K562 (cell line): ENCODE results near the gene PATJ. TPM values are rescaled to one million over a fixed set of nuclear protein-coding genes. Genes with fewer than 3 reads are reported as not detected.

Experiments
- ATAC-seq: fragments of 200-7000 bp; cut with Tn5 transposase; 3 replicates; pipeline ENCODE4 v1.9.1; 2020; ENCODE audit warnings: moderate library complexity
- BruUV-seq: library from RNA; stranded (reverse); fragments of 400-500 nt; replicated peaks from 2 replicates; lab custom pipeline; 2021; lab: Mats Ljungman, UMichigan
- CTCF ChIA-PET: fragments of 300-600 bp; formaldehyde crosslinking; extraction: SDS; loops from one replicate; lab custom pipeline; 2021; ENCODE audit warnings: low intra/inter-chr PET ratio; lab: Yijun Ruan, JAX
- POLR2A ChIA-PET: fragments of 300-600, 350-650 bp; sonication (Branson Sonifier 250); formaldehyde crosslinking; extraction: SDS; loops from one replicate; lab custom pipeline; 2021; ENCODE audit warnings: antibody characterized with exemption, inconsistent platforms; lab: Yijun Ruan, JAX
- DNase-seq, 4 experiments: peaks; one replicate each; pipeline versions ENCODE4 v3.0.0 to v3.0.0-alpha.2; 2011 to 2018; ENCODE audit warnings: low spot score in 3 of 4, mixed read lengths in 3 of 4; ENCODE audit errors: extremely low read depth in 1 of 4
- FAIRE-seq: peaks from 2 replicates; lab custom pipeline; 2011; peaks lifted over from hg19 to GRCh38; lab: Jason Lieb, UNC
- H2AFZ ChIP-seq: 2 replicates; pipeline ENCODE4 v1.6.0; 2011; ENCODE audit warnings: low read depth, low read length, control low read depth, inconsistent platforms
- H3K27ac ChIP-seq: fragments of 200-600 bp; 3 replicates; pipeline ENCODE4 v1.8.0; 2011; ENCODE audit warnings: low read depth, mild to moderate bottlenecking, control low read depth, inconsistent platforms, low read length, moderate library complexity, mixed read lengths; ENCODE audit errors: extremely low read depth
- H3K27me3 ChIP-seq, 2 experiments: fragments of 300-600 bp in 1 of 2; 2 replicates in 1 of 2; 3 replicates in 1 of 2; pipeline versions ENCODE4 v1.6.0 to v1.8.0; 2011; ENCODE audit warnings: inconsistent platforms in 2 of 2, low read length in 2 of 2, mild to moderate bottlenecking in 1 of 2, mixed read lengths in 1 of 2, moderate library complexity in 1 of 2; ENCODE audit not compliant: control insufficient read depth in 2 of 2, insufficient read depth in 2 of 2
- H3K36me3 ChIP-seq: fragments of 300-600 bp; 3 replicates; pipeline ENCODE4 v1.8.0; 2011; ENCODE audit warnings: mild to moderate bottlenecking, low read length, inconsistent platforms; ENCODE audit not compliant: control insufficient read depth, insufficient read depth
- H3K4me1 ChIP-seq, 2 experiments: fragments of 200-600 bp in 1 of 2; replicated peaks in 1 of 2; 2 replicates in 1 of 2; 3 replicates in 1 of 2; pipeline versions ENCODE4 v1.5.1 to v1.8.0; 2011; ENCODE audit warnings: inconsistent platforms in 2 of 2, low read length in 2 of 2, mild to moderate bottlenecking in 1 of 2, mixed read lengths in 1 of 2, moderate library complexity in 1 of 2; ENCODE audit not compliant: control insufficient read depth in 2 of 2, insufficient read depth in 2 of 2
- H3K4me2 ChIP-seq: 2 replicates; pipeline ENCODE4 v1.6.1; 2011; ENCODE audit warnings: low read length, control low read depth, inconsistent platforms, mixed read lengths; ENCODE audit not compliant: insufficient read depth
- H3K4me3 ChIP-seq: fragments of 200-600 bp; sonication (generic), shearing (Covaris generic); 2 replicates; pipeline ENCODE4 v1.5.1; 2016; ENCODE audit warnings: control low read depth, inconsistent platforms
- H3K79me2 ChIP-seq: fragments of 200-600 bp; 3 replicates; pipeline ENCODE4 v1.8.0; 2011; ENCODE audit warnings: low read length, inconsistent platforms; ENCODE audit not compliant: control insufficient read depth, insufficient read depth
- H3K9ac ChIP-seq, 2 experiments: 2 replicates each; pipeline versions ENCODE4 v1.6.0 to v1.6.1; 2011; ENCODE audit warnings: low read depth in 2 of 2, low read length in 2 of 2, control low read depth in 1 of 2, inconsistent platforms in 1 of 2, mild to moderate bottlenecking in 1 of 2, mixed read lengths in 1 of 2; ENCODE audit not compliant: insufficient read depth in 1 of 2
- H3K9me1 ChIP-seq: one replicate; pipeline ENCODE4 v1.6.0; 2011; ENCODE audit warnings: inconsistent platforms, mild to moderate bottlenecking, low read length, moderate library complexity; ENCODE audit not compliant: control insufficient read depth, insufficient read depth
- H3K9me3 ChIP-seq: replicated peaks from 2 replicates; pipeline ENCODE4 v1.5.1; 2011; ENCODE audit warnings: low read depth, low read length, inconsistent platforms; ENCODE audit not compliant: control insufficient read depth, insufficient read depth
- H4K20me1 ChIP-seq: replicated peaks from 2 replicates; pipeline ENCODE4 v1.6.1; 2011; ENCODE audit warnings: low read length, inconsistent platforms, mixed read lengths; ENCODE audit not compliant: control insufficient read depth, insufficient read depth
- BRD4 ChIP-seq: fragments of 200-600 bp; sonication (generic); IDR thresholded peaks from 2 replicates; pipeline ENCODE4 v1.6.1; 2017; ENCODE audit warnings: inconsistent platforms
- CHD1 ChIP-seq: fragments of 200-600 bp; sonication (generic); IDR thresholded peaks from one replicate; pipeline ENCODE4 v1.6.1; 2012; ENCODE audit warnings: mild to moderate bottlenecking, moderate library complexity, low read length, inconsistent platforms
- KAT7 ChIP-seq: sonication (generic); formaldehyde crosslinking; IDR thresholded peaks from 2 replicates; pipeline ENCODE4 v1.8.0; 2022; ENCODE audit warnings: missing genetic modification reagents, mild to moderate bottlenecking, borderline replicate concordance
- PHB2 ChIP-seq: fragments of 450-650 bp; IDR thresholded peaks from 2 replicates; pipeline ENCODE4 v1.6.1; 2017; ENCODE audit warnings: low read depth
- WGBS: fragments of 100-300 bp; shearing (Covaris generic); methylation state at CpG from one replicate; pipeline ENCODE4 v1.1.6; 2016; ENCODE audit warnings: low coverage, mixed read lengths; ENCODE audit not compliant: insufficient coverage; ENCODE audit errors: missing lambda C conversion rate; 5-methylcytosine and 5-hydroxymethylcytosine counted together
- in situ Hi-C: fragments of 300-500 bp; cut with MboI; formaldehyde crosslinking; loops from 4 replicates; pipeline ENCODE4 v1.15.0; 2018; ENCODE audit warnings: inconsistent platforms, mixed read lengths
- intact Hi-C: fragments of 100-400 bp; cut with micrococcal nuclease; formaldehyde crosslinking; loops from 2 replicates; pipeline ENCODE4 v1.14.2; 2022
- polyA plus RNA-seq, 8 experiments: library from polyadenylated mRNA; depleted of rRNA in 4 of 8; stranded (reverse) in 5 of 8; unstranded in 3 of 8; fragments of >200 nt; fragmentation: Nextera tagmentation in 2 of 8; fragmentation: Illumina TruSeq in 1 of 8; extraction: Ambion mirVana in 2 of 8; extraction: Trizol in 1 of 8; gene quantifications; 2 replicates each; pipeline versions ENCODE4 v1.2.1 to v1.2.3, GENCODE V29; 2011 to 2014; ENCODE audit warnings: inconsistent platforms in 1 of 8, missing spikeins in 1 of 8
- total RNA-seq, 7 experiments: library from RNA; depleted of rRNA in 6 of 7; stranded (reverse); fragments of >200 nt in 6 of 7; fragmentation: Illumina TruSeq in 2 of 7; extraction: Trizol in 2 of 7; gene quantifications; 2 replicates each; pipeline versions ENCODE4 v1.2.1 to v1.2.3, GENCODE V29; 2011 to 2021; ENCODE audit warnings: low replicate concordance in 1 of 7
- TF ChIP-seq, protein P1 (sequence below): fragments of 450-650 bp; formaldehyde crosslinking; IDR thresholded peaks from 2 replicates; pipeline ENCODE4 v1.4.0; 2022; ENCODE audit warnings: mild to moderate bottlenecking, moderate library complexity

PATJ gene
- total and polyA plus RNA-seq, 9 of the 15 experiments (the other 6 are each of a cell fraction or from before 2014, with no cell fraction given), result 0.22 TPM; not detected in 8

DNA sequence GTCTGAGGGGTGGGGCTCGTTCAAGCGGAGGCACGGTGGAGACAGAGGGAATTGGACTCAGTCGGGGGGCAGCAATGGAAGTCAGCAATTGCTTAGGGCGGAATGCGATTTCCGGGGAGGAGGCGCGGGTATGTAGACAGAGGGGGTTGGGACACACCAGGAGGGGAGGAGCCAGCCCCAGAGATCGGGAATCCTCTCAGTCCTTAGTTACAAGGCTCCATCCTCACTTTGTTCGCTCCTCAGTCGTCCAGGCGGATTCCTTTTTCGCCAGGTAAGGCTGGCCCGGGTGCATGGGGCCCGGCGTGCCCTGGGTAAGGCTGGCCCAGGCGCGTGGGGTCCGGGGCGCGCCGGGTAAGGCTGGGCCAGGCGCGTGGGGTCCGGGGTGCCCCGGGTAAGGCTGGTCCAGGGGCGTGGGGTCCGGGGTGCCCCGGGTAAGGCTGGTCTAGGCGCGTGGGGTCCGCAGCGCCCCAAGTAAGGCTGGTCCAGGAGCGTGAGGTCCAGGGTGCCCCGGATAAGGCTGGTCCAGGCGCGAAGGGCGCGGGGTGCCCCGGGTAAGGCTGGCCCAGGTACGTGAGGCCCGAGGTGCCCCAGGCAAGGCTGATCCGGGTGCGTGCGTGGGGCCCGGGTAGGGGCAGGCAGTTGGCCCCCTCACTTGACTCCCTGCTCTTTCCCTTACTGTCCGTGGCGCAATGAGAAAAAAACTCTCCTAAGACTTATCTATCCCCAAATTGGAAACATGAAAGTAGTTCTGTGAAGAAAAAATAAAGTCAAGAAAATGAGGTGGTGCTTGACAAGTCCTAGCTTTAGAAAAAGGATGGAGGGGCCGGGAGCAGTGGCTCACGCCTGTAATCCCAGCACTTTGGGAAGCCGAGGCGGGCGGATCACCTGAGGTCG lies 452.6 kb downstream of the PATJ start, which contains the start of gene L1TD1:
TSS of gene L1TD1 (plus strand) at position 199 of the 894 bp plus-strand sequence. CDS start 11,780 bp downstream, outside the sequence.
- H2AFZ ChIP-seq, result no peak within 1 kb of the TSS
- no peaks in the 10 kb centered on the region for H3K9me1 ChIP-seq
- 11% methylated on average over 39 of the region's 55 CpGs for WGBS
- ChIA-PET POLR2A (interaction anchor here (0.6 kb wide), 1 partner anchor 1394 kb away, joined by 3 read pairs; no protein-coding TSS in a partner anchor), CTCF (interaction anchor here (0.6 kb wide), 1 partner anchor 53 kb away, joined by 3 read pairs; no protein-coding TSS in a partner anchor)
- TF ChIP-seq BRD4 (no peak), KAT7 (no peak), CHD1 (no peak), PHB2 (no peak)
- TF ChIP-seq, protein P1, sequence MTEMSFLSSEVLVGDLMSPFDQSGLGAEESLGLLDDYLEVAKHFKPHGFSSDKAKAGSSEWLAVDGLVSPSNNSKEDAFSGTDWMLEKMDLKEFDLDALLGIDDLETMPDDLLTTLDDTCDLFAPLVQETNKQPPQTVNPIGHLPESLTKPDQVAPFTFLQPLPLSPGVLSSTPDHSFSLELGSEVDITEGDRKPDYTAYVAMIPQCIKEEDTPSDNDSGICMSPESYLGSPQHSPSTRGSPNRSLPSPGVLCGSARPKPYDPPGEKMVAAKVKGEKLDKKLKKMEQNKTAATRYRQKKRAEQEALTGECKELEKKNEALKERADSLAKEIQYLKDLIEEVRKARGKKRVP (CRISPR knock-in tag), result no peak
- no peak within 1 kb of the TSS for H3K4me3 ChIP-seq
- FAIRE-seq, result no peak
- DNase-seq, result no peak
- H4K20me1 ChIP-seq, result no peaks in the 10 kb centered on the region
- no peak within 1 kb of the TSS for H3K27ac ChIP-seq
- BruUV-seq, result no TSS peak
- no peaks in the 10 kb centered on the region for H3K36me3 ChIP-seq
- no peak for ATAC-seq
- intact Hi-C loops (no loop called here), in situ Hi-C loops (no loop called here)
- H3K9me3 ChIP-seq, result no peaks in the 10 kb centered on the region
- H3K27me3 ChIP-seq, result peaks cover 16 to 51% of the 10 kb centered on the region in 2 experiments
- H3K9ac ChIP-seq, result no peak within 1 kb of the TSS
- H3K4me1 ChIP-seq, result no peaks in the 10 kb centered on the region
- no peak within 1 kb of the TSS for H3K4me2 ChIP-seq
- H3K79me2 ChIP-seq, result no peaks in the 10 kb centered on the region
